Ureter (tissue), 1 donor: ENCODE results near the gene TICAM1. TPM values are rescaled to one million over a fixed set of nuclear protein-coding genes. Genes with fewer than 3 reads are reported as not detected.

Source experiments
- DNase-seq: peaks from one replicate; pipeline ENCODE4 v3.0.0-alpha.2; 2020; ENCODE audit warnings: low spot score
- total RNA-seq: library from RNA; stranded (reverse); gene quantifications from one replicate; pipeline ENCODE4 v1.2.4, GENCODE V29; 2023
- donor health status: DM: yes; HTN: yes; CAD: no.

TICAM1 gene
- total RNA-seq, 1 donor from 2014 or later: 13.1 TPM

GRCh38 chr19:4768934-4769777 lies 62.4 kb downstream of the TICAM1 start:
- peak; percentile 84 for DNase-seq

Other genes with a start within 250 kb of the TICAM1 start
- gene TNFAIP8L1, start 192.2 kb downstream of the TICAM1 start, total RNA-seq: 3.9 TPM
- 58.3 TPM for gene MYDGF, start 161.4 kb downstream of the TICAM1 start, total RNA-seq
- gene DPP9, start 107.9 kb downstream of the TICAM1 start, total RNA-seq: 94.8 TPM
- gene FEM1A, start 40.0 kb downstream of the TICAM1 start, total RNA-seq: 12.2 TPM
- gene PLIN3, start 36.0 kb upstream of the TICAM1 start, total RNA-seq: 35.7 TPM
- gene ARRDC5, start 71.2 kb upstream of the TICAM1 start, total RNA-seq: 1.1 TPM
- 1.9 TPM for gene UHRF1, start 77.8 kb upstream of the TICAM1 start, total RNA-seq
- gene KDM4B, start 137.4 kb upstream of the TICAM1 start, total RNA-seq: 58.3 TPM